Activated T-helper 2 cell treated with anti-CD3 and anti-CD28 coated beads, Interferon-gamma antibody, Interleukin-2, Interleukin-4, amounts not matched to agents 10 μg/mL and 5 μg/mL and 100 μg/mL, durations not matched to agents 14 hours and 24 hours and 36 hours (primary cell): ENCODE measurements around the gene IPCEF1. TPM values are rescaled to one million over a fixed set of nuclear protein-coding genes. Genes with fewer than 3 reads are reported as not detected.

Experiments
- DNase-seq: peaks from one replicate; pipeline ENCODE4 v3.0.0; 2021; ENCODE audit warnings: low spot score
- H3K27ac Mint-ChIP-seq: one replicate; pipeline ENCODE4 v1.8.0; 2021; ENCODE audit warnings: mixed read lengths
- H3K27me3 Mint-ChIP-seq: one replicate; pipeline ENCODE4 v1.8.0; 2021; ENCODE audit warnings: low read depth, mixed read lengths
- H3K36me3 Mint-ChIP-seq: one replicate; pipeline ENCODE4 v1.8.0; 2021; ENCODE audit warnings: low read depth, mixed read lengths
- H3K4me1 Mint-ChIP-seq: one replicate; pipeline ENCODE4 v1.8.0; 2021; ENCODE audit warnings: low read depth, mixed read lengths
- H3K4me3 Mint-ChIP-seq: one replicate; pipeline ENCODE4 v1.8.0; 2021; ENCODE audit warnings: low read depth, mild to moderate bottlenecking, moderate library complexity, mixed read lengths
- H3K9me3 Mint-ChIP-seq: one replicate; pipeline ENCODE4 v1.8.0; 2021; ENCODE audit warnings: mixed read lengths
- intact Hi-C: fragments of 100-400 bp; cut with micrococcal nuclease; formaldehyde crosslinking; loops from one replicate; pipeline ENCODE4 v1.15.1; 2023
- total RNA-seq: library from RNA; stranded (reverse); gene quantifications from 2 replicates; pipeline ENCODE4 v1.2.3, GENCODE V29; 2022

IPCEF1 gene
- total RNA-seq, 1 donor from 2014 or later = 0.34 TPM

DNA sequence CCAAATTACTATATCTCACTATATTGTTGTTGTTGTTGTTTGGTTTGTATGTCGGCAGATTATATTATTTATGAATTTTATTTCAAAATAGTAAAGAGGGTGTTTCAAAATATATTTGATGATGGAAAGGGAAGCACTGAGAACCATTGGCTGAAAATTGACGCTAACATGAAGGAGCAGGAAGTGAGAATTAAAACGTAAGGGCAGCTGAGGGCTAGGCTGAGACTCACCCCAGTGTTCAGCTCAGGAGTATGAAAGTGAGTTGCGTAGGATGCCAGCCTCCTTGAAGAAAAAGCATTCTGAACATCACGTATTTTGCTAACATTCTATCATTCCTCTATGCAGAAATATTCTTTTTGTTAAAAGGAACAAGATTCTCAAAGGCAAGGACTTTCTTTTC is 10.7 kb upstream of the IPCEF1 start:
- no peaks in the 10 kb centered on the region for H3K36me3 Mint-ChIP-seq
- no peak overlapping the region for H3K27ac Mint-ChIP-seq
- no peak for DNase-seq
- H3K9me3 Mint-ChIP-seq = no peaks in the 10 kb centered on the region
- H3K4me1 Mint-ChIP-seq = peaks cover 2% of the 10 kb centered on the region
- no peak overlapping the region for H3K4me3 Mint-ChIP-seq
- intact Hi-C loops = no loop called here
- peaks cover 25% of the 10 kb centered on the region for H3K27me3 Mint-ChIP-seq

DNA sequence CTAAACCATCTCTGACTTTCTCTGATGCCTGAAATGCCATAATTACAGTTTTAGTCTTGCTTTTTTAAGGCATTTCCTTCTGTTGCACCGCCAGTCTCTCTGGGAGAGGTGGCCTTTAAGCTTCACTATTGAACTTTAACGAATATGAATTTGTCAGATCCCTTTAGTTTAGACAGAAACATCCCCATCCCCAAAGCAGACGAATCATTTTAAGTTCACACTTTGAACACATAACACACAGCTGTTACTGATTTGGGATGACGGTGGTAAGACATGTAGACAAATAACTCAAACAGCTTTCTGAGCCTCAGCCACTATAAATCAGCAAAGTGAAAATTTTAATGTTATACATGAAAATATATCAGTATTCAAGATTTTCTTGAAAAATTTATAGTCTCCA is 7.2 kb upstream of the IPCEF1 start:
- Mint-ChIP-seq H3K27ac (no peak overlapping the region), H3K9me3 (no peaks in the 10 kb centered on the region), H3K36me3 (no peaks in the 10 kb centered on the region), H3K4me3 (no peak overlapping the region), H3K27me3 (peaks cover 34% of the 10 kb centered on the region), H3K4me1 (peaks cover 2% of the 10 kb centered on the region)
- intact Hi-C loops = no loop called here
- DNase-seq = no peak

DNA sequence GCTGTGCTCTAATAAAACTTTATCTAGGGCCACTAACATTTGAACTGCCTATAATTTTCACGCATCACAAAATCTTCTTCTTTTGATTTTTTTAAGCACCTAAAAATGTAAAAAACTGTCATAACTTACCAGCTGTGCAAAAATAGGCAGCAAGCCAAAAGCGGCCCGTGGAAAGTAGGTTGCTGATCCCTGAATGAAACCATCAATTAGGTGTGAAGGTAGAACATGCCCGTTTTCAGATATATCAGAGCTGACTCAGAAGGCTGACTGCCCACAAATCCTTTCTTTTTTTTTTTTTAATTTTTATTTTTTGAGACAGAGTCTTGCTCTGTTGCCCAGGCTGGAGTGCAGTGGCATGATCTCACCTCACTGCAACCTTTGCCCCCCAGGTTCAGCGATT is 4.9 kb upstream of the IPCEF1 start:
- no peaks in the 10 kb centered on the region for H3K36me3 Mint-ChIP-seq
- intact Hi-C loops = no loop called here
- no peaks in the 10 kb centered on the region for H3K9me3 Mint-ChIP-seq
- peaks cover 43% of the 10 kb centered on the region for H3K27me3 Mint-ChIP-seq
- H3K27ac Mint-ChIP-seq = no peak overlapping the region
- DNase-seq = no peak
- peaks cover 2% of the 10 kb centered on the region for H3K4me1 Mint-ChIP-seq
- no peak overlapping the region for H3K4me3 Mint-ChIP-seq

- Mint-ChIP-seq H3K4me3 (no peak overlapping the region), H3K27me3 (peaks cover 47% of the 10 kb centered on the region), H3K36me3 (no peaks in the 10 kb centered on the region), H3K27ac (no peak overlapping the region), H3K9me3 (no peaks in the 10 kb centered on the region), H3K4me1 (peaks cover 4% of the 10 kb centered on the region)
- intact Hi-C loops = no loop called here
- no peak for DNase-seq
These were observed 3.9 kb upstream of the IPCEF1 start for GRCh38 chr6:154360476-154360875.

- no peaks in the 10 kb centered on the region for H3K36me3 Mint-ChIP-seq
- peaks cover 50% of the 10 kb centered on the region for H3K27me3 Mint-ChIP-seq
- intact Hi-C loops = no loop called here
- peaks cover 9% of the 10 kb centered on the region for H3K4me1 Mint-ChIP-seq
- H3K9me3 Mint-ChIP-seq = no peaks in the 10 kb centered on the region
- no peak for DNase-seq
- no peak overlapping the region for H3K4me3 Mint-ChIP-seq
- no peak overlapping the region for H3K27ac Mint-ChIP-seq
These were observed 3.1 kb upstream of the IPCEF1 start for GRCh38 chr6:154359679-154360078.

- Mint-ChIP-seq H3K4me3 (no peak overlapping the region), H3K9me3 (no peaks in the 10 kb centered on the region), H3K27me3 (peaks cover 55% of the 10 kb centered on the region), H3K27ac (no peak overlapping the region), H3K4me1 (peaks cover 14% of the 10 kb centered on the region), H3K36me3 (no peaks in the 10 kb centered on the region)
- no peak for DNase-seq
- intact Hi-C loops = no loop called here
These were observed 2.6 kb upstream of the IPCEF1 start for GRCh38 chr6:154359161-154359574.

DNA sequence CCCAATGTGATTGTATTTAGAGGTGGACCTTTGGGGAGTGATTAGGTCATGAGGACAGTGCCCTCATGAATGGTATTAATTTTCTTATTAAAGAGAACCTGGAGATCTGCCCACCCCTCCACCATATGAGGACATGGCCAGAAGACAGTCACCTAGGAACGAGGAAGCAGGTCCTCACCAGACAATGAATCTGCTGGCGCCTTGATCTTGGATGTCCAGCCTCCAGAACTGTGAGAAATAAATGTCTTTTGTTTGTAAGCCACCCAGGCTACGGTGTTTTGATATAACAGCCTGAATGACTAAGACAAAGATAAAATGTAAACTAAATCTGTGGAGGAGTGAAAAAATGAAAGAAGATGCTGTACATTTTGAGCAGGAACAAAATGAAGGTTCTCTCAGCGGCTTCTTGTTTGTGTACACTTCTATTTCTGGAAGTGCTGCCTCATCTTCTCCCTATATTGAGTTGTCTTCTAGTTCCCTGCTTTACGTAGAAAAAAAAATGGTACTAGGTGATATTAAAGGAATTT is 1.5 kb upstream of the IPCEF1 start:
- Mint-ChIP-seq H3K27ac (no peak overlapping the region), H3K4me1 (peaks cover 17% of the 10 kb centered on the region), H3K4me3 (no peak overlapping the region), H3K36me3 (no peaks in the 10 kb centered on the region), H3K27me3 (peaks cover 50% of the 10 kb centered on the region), H3K9me3 (no peaks in the 10 kb centered on the region)
- intact Hi-C loops = no loop called here
- no peak for DNase-seq

- no peaks in the 10 kb centered on the region for H3K36me3 Mint-ChIP-seq
- intact Hi-C loops = no loop called here
- peaks cover 26% of the 10 kb centered on the region for H3K4me1 Mint-ChIP-seq
- DNase-seq = no peak
- H3K27ac Mint-ChIP-seq = no peak overlapping the region
- H3K27me3 Mint-ChIP-seq = peaks cover 55% of the 10 kb centered on the region
- no peak overlapping the region for H3K4me3 Mint-ChIP-seq
- no peaks in the 10 kb centered on the region for H3K9me3 Mint-ChIP-seq
These were observed 490 bp downstream of the IPCEF1 start for GRCh38 chr6:154356113-154356512.

DNA sequence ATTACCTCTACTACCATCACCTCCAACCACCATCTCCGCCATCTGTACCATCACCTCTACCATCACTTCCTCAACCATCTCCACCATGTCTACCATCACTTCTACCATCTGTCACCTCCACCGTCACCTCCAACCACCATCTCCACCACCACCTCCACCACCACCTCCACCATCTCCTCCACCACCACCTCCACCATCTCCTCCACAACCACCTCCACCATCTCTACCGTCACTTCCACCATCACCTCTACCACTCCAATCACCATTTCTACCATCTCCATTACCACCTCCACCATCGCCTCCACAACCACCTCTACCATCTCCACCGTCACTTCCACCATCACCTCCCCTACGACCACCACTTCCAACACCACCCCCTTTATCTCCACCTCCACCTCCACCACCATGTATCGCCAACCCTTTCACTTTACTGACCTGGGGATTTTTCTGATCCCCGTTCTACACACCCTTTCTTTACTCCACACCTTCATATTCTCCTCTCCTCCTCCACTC is 2.3 kb downstream of the IPCEF1 start:
- intact Hi-C loops = loop anchor here (5.0 kb wide), 2 partner anchors 102 to 197 kb away; no protein-coding TSS in a partner anchor
- no peaks in the 10 kb centered on the region for H3K9me3 Mint-ChIP-seq
- H3K4me3 Mint-ChIP-seq = no peak overlapping the region
- DNase-seq = no peak
- peaks cover 24% of the 10 kb centered on the region for H3K4me1 Mint-ChIP-seq
- H3K27ac Mint-ChIP-seq = no peak overlapping the region
- peaks cover 55% of the 10 kb centered on the region for H3K27me3 Mint-ChIP-seq
- H3K36me3 Mint-ChIP-seq = no peaks in the 10 kb centered on the region

- no peaks in the 10 kb centered on the region for H3K9me3 Mint-ChIP-seq
- no peaks in the 10 kb centered on the region for H3K36me3 Mint-ChIP-seq
- no peak for DNase-seq
- peaks cover 50% of the 10 kb centered on the region for H3K27me3 Mint-ChIP-seq
- no peak overlapping the region for H3K4me3 Mint-ChIP-seq
- H3K27ac Mint-ChIP-seq = no peak overlapping the region
- H3K4me1 Mint-ChIP-seq = peaks cover 24% of the 10 kb centered on the region
- intact Hi-C loops = loop anchor here (2.0 to 5.0 kb wide), 5 partner anchors 51 to 196 kb away; no protein-coding TSS in a partner anchor
These were observed 3.0 kb downstream of the IPCEF1 start for GRCh38 chr6:154353626-154354025.

DNA sequence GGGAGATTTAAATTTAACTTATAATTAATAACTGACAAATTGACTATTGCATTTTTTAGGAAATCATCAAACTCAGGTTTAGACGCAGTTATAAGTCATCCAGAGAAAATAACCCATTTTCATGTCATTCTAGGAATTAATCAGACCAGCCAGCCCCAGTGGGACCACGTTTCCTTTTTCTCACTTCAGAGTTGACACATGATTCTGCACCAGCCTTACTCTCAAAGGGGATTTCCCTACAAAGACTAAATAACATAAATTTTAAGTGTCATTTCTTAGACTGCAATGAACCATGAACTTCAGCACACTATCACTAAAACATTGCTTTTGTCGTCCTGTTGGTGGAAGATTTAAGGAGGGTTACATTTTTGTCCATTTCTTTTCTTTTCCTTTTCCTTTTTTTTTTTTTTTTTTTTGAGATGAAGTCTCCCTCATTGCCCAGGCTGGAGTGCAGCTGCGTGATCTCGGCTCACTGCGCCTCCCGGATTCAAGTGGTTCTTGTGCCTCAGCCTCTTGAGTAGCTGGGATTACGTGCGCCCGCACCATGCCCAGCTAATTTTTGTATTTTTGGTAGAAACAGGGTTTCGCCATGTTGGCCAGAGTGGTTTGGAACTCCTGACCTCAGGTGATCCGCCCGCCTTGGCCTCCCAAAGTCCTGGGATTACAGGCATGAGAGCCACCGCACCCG is 3.6 kb downstream of the IPCEF1 start:
- Mint-ChIP-seq H3K27me3 (peaks cover 50% of the 10 kb centered on the region), H3K9me3 (no peaks in the 10 kb centered on the region), H3K4me1 (peaks cover 24% of the 10 kb centered on the region), H3K27ac (no peak overlapping the region), H3K36me3 (no peaks in the 10 kb centered on the region), H3K4me3 (no peak overlapping the region)
- intact Hi-C loops = loop anchor here (2.0 to 5.0 kb wide), 5 partner anchors 50 to 196 kb away; no protein-coding TSS in a partner anchor
- no peak for DNase-seq

DNA sequence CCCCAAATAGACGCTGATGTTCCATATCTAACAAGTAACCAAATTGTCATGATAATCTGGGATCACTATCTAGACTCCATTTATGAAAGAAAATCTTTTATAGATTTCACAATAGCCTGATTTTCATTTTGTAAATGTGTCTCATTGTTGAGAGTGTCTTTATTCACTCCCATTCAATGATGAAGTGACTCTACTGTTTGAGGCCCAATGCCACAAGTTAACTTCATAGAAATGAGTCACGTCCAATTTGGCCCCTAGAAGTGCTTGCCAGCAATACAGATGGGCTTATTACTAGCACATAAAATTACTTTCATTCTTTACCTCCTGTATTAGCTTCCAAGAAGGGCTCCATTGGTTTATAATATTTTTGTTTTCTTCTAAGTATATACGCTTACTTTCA is 6.3 kb downstream of the IPCEF1 start:
- Mint-ChIP-seq H3K36me3 (no peaks in the 10 kb centered on the region), H3K4me3 (no peak overlapping the region), H3K27me3 (peaks cover 36% of the 10 kb centered on the region), H3K4me1 (peaks cover 22% of the 10 kb centered on the region), H3K27ac (no peak overlapping the region), H3K9me3 (peaks cover 11% of the 10 kb centered on the region)
- no peak for DNase-seq
- intact Hi-C loops = loop anchor here (5.0 kb wide), 2 partner anchors 98 to 193 kb away; no protein-coding TSS in a partner anchor

DNA sequence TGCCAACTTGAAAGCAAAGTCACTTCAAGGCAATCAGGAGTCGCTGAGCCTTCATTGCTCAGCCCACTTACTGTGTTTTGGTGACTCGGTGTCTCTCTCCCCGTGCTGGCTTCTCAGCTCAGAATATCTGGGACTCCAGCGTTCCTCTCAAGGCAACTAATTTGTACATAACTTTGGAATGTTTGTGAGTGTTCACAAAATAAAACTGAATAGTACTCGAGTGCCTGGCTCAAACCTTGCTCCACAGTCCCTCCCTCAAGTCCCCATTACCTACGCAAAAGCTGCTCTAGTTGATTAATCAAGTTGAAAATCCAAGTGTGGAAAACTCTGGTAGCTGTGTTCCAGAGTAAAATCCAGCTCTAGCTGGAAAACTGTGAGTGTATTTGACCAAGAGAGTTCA is 8.6 kb downstream of the IPCEF1 start:
- no peak for DNase-seq
- Mint-ChIP-seq H3K27me3 (peaks cover 27% of the 10 kb centered on the region), H3K9me3 (peaks cover 12% of the 10 kb centered on the region), H3K36me3 (no peaks in the 10 kb centered on the region), H3K4me3 (no peak overlapping the region), H3K27ac (no peak overlapping the region), H3K4me1 (peaks cover 9% of the 10 kb centered on the region)
- intact Hi-C loops = no loop called here
